RWPE1 (cell line): Measurements from ENCODE around the gene SPINDOC.
A peak's percentile ranks its signal among the peaks of the same experiment; 100 is the strongest.

Experiments
- CTCF ChIA-PET: fragments of 350-600 bp; sonication (Branson Sonifier 250); formaldehyde crosslinking; extraction: SDS; loops from one replicate; lab custom pipeline; 2021; lab: Yijun Ruan, JAX
- POLR2A ChIA-PET: fragments of 400-600 bp; formaldehyde crosslinking; extraction: SDS; loops from one replicate; lab custom pipeline; 2020; ENCODE audit warnings: antibody characterized with exemption; ENCODE audit not compliant: low non-redundant PET; lab: Yijun Ruan, JAX
- DNase-seq: peaks from one replicate; pipeline ENCODE4 v3.0.0; 2012; ENCODE audit warnings: low spot score
- H3K27ac ChIP-seq: fragments of 450-650 bp; 2 replicates; pipeline ENCODE4 v1.5.1; 2017
- CTCF ChIP-seq: fragments of 450-650 bp; conservative IDR thresholded peaks from 2 replicates; pipeline ENCODE4 v1.5.1; 2017; ENCODE audit warnings: low read depth, mild to moderate bottlenecking

Gene SPINDOC

GRCh38 chr11:63814383-63814736 lies 1.1 kb downstream of the SPINDOC start:
- peak overlapping the region; percentile 83 for H3K27ac ChIP-seq
- no peak for DNase-seq
- CTCF ChIA-PET = interaction anchor here (0.7 to 1.1 kb wide), 3 partner anchors 23 to 131 kb away, joined by 3 to 5 read pairs (median 3); no protein-coding TSS in a partner anchor
- POLR2A ChIA-PET = interaction anchor here (1.1 kb wide), 1 partner anchor 46 kb away, joined by 3 read pairs; the partner anchor contains the start of gene ZFTA
- no peak for TF ChIP-seq CTCF

GRCh38 chr11:63816166-63816565 lies 2.9 kb downstream of the SPINDOC start:
- H3K27ac ChIP-seq = no peak overlapping the region
- no peak for TF ChIP-seq CTCF
- POLR2A ChIA-PET = no interaction called here
- CTCF ChIA-PET = interaction anchor here (0.5 kb wide), 1 partner anchor 47 kb away, joined by 3 read pairs; no protein-coding TSS in a partner anchor
- DNase-seq = no peak

- no peak overlapping the region for H3K27ac ChIP-seq
- CTCF ChIA-PET = interaction anchor here (0.5 kb wide), 1 partner anchor 48 kb away, joined by 3 read pairs; no protein-coding TSS in a partner anchor
- no peak for DNase-seq
- TF ChIP-seq CTCF = no peak
- POLR2A ChIA-PET = no interaction called here
These were observed 3.5 kb downstream of the SPINDOC start for GRCh38 chr11:63816732-63817131.

- no peak for DNase-seq
- no peak overlapping the region for H3K27ac ChIP-seq
- POLR2A ChIA-PET = no interaction called here
- no peak for TF ChIP-seq CTCF
- CTCF ChIA-PET = interaction anchor here (0.7 to 0.8 kb wide), 3 partner anchors 117 to 513 kb away, joined by 3 to 4 read pairs (median 3); no protein-coding TSS in a partner anchor
These were observed 4.7 kb downstream of the SPINDOC start for GRCh38 chr11:63817758-63818498.

GRCh38 chr11:63818609-63819008 lies 5.4 kb downstream of the SPINDOC start:
- H3K27ac ChIP-seq = no peak overlapping the region
- DNase-seq = no peak
- POLR2A ChIA-PET = no interaction called here
- no peak for TF ChIP-seq CTCF
- CTCF ChIA-PET = interaction anchor here (0.6 to 0.8 kb wide), 4 partner anchors 80 to 369 kb away, joined by 3 read pairs; no protein-coding TSS in a partner anchor

- POLR2A ChIA-PET = interaction anchor here (0.6 kb wide), 1 partner anchor 316 kb away, joined by 3 read pairs; no protein-coding TSS in a partner anchor
- peak overlapping the region; percentile 35; the same call in 1 of the 2 replicates for H3K27ac ChIP-seq
- CTCF ChIA-PET = interaction anchor here (1.3 kb wide), 1 partner anchor 15 kb away, joined by 3 read pairs; no protein-coding TSS in a partner anchor
- no peak for DNase-seq
- TF ChIP-seq CTCF = no peak
These were observed 8.2 kb downstream of the SPINDOC start for GRCh38 chr11:63821411-63821810.
